HG03442 (cell line): ENCODE measurements around the gene MAEA.
"Not testable (repeated sequence)": the region's sequence is repeated elsewhere in the genome, so short reads cannot be mapped to it uniquely, and the experiment has no call there.

Source experiments
- ATAC-seq: cut with Tn5 transposase; IDR thresholded peaks from one replicate; pipeline ENCODE4 v1.9.1; 2021; ENCODE audit warnings: mild to moderate bottlenecking, moderate library complexity; ENCODE audit not compliant: unreplicated experiment

MAEA gene

DNA sequence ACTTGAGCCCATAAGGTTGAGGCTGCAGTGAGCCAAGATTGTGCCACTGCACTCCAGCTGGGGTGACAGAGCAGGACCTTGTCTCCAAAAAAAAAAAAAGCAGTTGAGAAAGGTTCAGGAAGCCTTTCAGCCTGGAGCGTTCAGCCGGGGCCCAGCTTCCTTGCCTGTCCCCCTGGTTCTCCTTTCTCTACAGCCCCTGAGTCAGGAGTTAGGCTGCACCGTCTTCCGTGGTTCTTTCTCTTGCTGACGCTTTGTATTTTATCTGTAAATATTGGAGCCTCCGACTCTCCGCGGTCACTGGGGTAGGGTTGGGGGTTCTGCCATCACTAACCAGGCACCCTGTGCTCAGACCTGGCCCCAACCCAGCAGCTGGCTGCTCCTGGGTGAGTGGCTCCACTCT lies 43.6 kb downstream of the MAEA start:
- no peak for ATAC-seq

DNA sequence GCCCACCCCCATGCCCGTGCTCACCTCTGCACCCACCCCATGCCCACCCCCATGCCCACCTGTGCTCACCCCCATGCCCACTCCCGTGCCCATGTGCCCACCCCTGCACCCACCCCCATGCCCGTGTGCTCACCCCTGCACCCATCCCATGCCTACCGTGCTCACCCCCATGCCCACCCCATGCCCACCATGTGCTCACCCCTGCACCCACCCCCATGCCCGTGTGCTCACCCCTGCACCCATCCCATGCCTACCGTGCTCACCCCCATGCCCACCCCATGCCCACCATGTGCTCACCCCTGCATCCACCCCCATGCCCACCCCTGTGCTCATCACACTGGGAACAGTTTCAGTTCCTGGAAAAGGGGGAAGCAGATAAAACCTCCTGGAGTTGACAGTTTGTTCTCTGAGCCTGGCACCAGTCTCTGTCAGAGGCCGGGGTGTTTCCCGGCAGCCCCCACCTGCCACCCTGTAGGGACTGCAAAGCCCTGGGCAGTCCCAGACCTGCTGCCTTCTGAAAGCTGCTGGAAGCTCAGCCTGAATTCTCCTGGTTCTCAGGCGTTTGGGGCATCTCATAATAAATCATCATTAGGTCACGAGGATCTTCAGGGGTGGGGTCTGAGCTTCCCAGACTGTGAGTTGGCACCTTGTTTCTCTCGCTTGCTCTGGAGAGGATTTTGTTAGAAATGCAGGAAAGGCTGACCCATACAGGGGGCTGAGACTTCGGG lies 44.3 kb downstream of the MAEA start:
- not testable (repeated sequence) for ATAC-seq

DNA sequence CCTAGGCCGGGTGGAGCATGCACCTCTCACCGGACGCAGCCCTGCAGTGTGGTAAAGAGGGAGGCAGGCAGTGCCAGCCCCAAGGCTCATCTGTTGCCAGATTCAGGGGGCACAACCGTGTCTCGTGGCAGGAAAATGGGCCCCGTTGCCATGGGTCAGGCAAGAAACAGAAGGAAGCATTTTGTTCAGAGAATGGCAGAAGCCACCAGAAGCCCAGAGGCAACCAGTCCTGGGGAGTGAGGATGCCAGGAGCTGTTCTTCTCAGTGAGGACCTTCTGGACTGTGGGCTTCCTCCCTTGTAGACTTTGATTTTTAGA lies 44.8 kb downstream of the MAEA start:
- ATAC-seq: no peak

DNA sequence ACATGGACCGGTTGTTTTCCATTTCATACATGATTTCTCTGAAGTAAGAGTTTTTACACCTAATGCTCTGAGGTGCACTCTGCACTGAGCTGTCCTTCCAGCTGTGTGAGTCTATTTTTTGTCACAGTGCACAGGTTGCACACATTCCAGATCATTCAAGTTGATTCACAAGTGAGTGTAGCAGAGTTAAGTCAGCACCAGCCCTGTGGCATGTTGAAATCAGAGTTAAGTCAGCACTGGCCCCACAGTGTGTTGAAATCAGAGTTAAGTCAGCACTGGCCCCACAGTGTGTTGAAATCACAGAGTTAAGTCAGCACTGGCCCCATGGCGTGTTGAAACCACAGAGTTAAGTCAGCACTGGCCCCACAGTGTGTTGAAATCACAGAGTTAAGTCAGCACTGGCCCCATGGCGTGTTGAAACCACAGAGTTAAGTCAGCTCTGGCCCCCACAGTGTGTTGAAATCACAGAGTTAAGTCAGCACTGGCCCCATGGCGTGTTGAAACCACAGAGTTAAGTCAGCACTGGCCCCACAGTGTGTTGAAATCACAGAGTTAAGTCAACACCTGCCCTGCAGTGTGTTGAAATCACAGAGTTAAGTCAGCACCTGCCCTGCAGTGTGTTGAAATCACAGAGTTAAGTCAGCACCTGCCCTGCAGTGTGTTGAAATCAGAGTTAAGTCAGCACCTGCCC lies 45.6 kb downstream of the MAEA start:
- not testable (repeated sequence) for ATAC-seq

DNA sequence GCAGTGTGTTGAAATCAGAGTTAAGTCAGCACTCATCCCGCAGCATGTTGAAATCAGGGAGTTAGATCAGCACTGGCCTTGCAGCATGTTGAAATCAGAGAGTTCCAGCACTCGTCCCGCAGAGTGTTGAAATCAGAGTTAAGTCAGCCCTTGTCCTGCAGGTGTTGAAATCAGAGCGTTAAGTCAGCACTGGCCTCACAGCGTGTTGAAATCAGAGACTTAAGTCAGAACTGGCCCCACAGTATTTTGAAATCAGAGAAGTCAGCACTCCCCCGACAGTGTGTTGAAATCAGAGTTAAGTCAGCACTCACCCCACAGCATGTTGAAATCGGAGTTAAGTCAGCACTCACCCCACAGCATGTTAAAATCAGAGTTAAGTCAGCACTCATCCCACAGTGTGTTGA lies 46.4 kb downstream of the MAEA start:
- no peak for ATAC-seq

DNA sequence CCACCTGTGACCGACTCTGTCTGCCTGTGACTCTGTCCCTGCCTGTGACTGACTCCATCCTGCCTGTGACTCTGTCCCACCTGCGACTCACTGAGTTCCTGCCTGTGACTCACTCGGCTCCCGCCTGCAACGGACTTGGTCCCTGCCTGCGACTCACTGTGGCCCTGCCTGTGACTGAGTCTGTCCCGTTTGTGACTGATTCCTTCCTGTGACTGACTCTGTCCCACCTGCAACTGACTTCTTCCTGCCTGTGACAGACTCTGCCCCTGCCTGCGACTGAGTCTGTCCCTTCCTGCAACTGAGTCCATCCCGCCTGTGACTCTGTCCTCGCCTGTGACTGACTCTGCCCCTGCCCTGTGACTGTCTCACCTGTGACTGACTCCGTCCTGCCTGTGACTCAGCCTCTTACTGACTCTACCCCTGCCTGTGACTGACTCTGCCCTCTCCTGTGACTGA lies 47.7 kb downstream of the MAEA start:
- no peak for ATAC-seq

DNA sequence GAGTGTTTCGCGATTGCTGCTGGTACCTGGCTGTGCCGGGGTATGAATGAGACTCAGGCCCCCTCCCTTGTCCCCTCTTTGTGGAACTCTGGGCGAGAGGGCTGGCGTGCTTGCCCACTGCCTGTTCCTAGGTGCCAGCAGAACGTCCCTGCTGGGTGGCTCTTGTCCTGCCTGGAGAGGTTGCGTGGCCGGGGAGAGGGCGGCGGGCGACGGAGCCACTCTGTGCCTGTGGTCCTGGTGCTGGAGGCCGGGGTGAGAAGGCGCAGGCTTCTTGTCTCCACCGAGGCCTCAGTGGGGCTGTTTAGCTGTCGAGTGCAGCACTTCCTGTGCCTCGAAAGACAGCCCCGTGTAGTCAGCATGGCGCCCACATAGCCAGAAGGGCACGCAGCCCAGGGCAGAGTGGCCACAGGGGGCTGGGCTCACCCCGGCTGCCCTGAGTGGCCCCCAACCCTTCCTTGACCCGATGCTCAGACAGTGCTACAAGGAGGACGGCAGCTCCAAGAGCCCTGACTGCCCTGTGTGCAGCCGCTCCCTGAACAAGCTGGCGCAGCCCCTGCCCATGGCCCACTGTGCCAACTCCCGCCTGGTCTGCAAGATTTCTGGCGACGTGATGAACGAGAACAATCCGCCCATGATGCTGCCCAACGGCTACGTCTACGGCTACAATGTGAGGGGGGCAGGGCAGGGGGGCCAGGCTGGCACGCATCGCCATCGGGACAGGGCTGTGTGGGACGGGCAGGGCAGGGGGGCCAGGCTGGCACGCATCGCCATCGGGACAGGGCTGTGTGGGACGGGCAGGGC lies 48.5 kb downstream of the MAEA start:
- no peak for ATAC-seq

DNA sequence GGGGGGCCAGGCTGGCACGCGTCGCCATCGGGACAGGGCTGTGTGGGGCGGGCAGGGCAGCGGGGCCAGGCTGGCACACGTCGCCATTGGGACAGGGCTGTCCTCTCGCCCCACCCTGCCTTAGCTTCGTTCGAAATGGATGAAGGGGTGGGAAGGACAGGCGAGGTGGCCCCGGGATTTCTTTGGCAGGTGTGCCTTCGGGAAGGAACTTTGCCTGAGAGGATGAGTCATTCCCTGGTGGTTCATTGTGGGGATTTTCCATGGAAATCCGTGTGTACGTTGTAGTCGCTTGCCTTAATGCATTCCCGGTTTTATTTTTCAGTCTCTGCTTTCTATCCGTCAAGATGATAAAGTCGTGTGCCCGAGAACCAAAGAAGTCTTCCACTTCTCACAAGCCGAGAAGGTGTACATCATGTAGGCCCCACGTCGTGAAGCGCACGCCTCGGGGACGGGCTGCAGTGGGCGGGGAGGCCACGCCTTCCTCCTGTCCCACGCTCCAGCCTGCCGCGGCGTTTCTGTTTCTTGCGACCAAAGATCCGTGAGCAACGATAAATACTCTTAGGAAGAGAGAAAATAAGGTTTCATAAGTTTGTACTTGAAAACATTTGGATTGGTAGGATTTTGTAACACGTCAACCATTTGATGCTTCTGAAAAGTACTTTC lies 49.2 kb downstream of the MAEA start:
- ATAC-seq: no peak

DNA sequence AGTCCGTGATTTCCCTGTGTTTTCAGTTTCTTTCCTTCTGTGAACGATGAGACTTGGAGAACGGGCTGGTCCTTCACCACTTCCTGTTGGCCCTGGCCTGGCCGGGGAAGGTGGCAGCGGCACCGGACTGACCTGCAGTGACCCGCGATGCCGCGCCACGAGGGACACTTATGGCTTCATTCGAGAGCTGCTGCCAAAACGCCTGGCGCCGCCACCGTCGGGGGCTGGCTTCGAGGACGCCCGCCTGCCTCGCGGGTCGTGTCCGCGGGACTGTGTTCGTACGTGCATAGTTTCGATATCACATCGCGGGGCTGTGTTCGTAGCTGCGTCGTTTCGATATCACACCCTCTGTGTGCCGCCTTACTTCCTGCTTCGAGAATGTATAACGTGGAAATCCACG lies 49.8 kb downstream of the MAEA start:
- ATAC-seq: no peak

DNA sequence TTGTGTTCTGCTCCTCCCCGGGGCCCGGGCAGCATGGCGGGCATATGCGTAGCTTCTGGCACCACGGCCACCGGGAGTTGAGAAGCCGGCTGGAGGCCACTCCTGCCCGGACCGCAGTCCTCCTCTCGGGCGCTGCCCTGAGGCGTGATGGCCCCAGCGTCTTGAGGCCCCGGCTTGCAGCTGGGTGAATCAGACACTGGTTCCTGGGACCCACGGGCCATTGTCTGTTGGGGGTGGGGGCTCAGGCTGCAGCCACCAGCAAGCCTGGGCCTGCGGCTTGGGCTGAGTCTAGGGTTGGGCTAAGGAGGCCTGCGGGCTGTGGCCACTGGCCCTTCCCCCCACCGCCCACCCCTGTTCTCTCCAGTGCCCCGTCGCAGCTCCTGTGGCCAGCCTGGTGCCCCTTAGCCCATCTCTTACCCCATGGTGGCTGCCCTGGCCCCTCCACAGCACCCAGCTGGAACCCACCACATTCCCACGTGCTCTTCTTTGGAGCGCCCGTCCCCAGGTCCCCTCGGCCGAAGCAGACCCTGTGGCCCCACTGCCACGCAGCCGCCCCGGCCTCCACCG lies 50.6 kb downstream of the MAEA start:
- no peak for ATAC-seq

DNA sequence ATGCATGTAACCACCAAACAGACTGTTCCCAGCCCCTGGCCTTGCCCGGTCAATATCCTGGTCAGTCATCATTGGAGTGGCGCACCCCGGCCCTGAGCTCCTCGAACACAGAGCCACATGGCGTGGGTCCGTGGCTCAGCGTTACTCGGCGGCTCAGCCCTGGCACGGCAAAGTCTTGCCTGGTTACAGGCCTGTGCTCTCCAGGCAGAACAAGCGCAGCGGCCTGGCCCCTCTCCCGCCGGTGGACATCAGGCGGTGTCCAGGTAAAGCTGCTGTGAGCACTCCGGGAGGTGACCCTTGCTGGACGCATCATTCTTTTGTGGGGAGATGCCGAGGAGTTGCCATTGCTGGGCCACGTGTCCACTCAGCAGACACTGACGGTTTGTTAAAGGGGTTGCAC lies 51.2 kb downstream of the MAEA start:
- no peak for ATAC-seq

DNA sequence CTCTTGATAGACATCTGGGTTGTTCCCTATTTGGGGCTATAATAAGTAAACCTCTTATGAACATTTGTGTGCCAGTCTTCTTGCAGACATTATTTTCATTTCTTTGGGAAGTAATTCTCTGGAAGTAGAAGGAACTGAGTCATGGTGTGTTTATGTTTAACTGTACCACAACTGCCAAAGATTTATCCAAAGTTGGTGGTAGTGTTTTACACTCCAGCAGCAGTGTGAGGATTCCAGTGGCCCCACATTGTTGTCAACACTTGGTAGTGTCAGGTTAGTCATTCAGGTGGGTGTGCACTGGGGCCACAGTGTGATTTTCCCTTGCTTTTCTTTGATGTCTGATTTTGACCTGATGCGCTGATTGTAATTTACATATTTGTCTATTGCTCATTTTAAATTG lies 52.3 kb downstream of the MAEA start:
- no peak for ATAC-seq

DNA sequence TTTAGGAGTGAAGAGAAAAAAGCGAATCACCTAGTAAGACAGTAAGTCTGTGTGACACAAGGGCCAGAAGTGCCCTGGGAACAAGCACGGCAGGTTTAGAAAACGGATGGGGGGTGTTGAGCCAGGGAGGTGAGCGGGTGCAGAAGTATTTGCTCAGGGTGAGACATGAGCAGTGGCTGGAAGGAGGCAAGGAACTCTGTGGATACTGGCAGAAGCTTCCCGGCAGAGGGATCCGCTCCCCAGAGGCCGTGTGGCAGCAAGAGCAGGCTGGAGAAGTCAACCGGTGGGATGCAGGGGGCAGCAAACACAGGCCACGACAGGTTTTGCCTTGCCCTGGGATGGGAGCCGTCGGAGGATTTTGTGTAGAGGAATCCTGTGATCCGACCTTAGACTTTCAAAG lies 55.0 kb downstream of the MAEA start:
- ATAC-seq: no peak

DNA sequence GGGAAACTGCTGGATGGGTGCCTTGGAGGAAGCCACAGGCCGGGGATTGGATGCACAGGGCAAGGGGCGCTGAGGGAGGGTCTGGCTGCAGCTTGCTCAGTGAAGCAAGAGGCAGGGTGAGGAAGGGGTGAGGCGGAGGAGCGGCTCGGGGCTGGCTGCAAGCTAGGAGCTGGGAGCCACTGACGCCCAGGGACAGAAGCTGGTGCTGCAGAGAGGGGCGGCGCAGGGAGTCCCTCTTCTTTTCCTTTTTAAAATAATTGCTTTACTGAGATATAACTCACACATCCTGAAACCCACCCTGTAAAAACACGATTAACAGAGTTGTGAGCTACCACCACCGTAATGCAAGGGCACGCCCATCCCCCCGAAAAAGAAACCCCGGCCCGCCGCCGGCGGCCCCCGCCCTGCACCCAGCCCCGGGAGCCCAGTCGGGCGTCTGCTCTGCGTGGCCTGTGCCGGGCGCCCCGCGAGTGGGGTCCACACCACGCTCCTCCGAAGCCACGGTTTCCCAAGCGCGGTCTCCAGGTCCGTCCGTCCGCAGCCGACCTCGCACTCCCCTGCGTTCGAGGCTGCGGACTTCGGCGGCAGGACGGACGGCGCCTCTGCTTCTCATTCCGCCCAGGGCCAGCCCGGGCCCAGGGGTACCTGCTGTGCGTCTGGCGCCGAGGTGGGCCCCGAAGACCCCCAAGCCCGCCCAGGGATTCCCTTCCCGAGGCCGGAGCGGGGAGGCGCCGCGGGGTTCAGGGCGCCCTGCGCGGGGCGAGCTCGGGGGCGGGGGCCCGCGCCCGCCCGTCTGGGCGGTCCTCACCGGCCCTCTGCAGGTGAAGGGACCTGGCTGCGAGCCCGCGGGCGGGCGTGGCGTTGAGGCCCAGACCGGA lies 56.5 kb downstream of the MAEA start:
- peak; percentile 22 for ATAC-seq

DNA sequence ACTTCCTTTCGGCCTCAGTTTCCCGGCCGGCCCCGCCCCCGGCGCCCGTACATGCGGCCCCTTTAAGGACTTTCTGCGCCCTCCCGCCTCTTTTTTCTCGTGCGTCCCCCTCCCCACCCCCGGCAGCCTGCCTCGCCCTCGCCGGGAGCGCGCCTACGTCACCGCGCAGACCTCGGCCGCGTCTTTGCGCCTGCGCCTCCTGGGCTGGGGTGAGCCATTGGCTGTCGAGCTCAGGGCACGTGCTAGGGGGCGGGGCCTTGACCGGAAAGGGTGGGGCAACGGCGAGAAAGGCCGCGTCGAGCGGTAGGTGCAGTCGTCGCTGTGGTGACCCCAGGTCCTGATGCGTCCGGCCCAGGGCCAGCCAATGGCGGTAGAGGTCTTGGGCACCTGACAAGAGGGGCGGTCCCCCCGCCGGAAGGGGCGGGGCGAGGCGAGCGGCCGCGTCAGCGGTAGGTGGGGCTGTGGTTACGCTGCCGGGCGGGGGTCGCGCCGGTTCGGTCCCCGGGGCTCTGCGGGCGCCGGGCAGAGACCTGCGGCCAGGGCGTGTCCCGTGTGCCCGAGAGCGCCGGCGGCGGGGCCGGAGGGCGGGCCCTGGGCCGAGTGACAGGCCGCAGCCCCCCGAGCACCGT lies 57.2 kb downstream of the MAEA start, which contains the start of gene UVSSA:
Gene UVSSA, plus strand, starts transcription at position 428 of the 629 bp plus-strand sequence. CDS start 884 bp downstream, outside the sequence.
- peak; percentile 89 for ATAC-seq

DNA sequence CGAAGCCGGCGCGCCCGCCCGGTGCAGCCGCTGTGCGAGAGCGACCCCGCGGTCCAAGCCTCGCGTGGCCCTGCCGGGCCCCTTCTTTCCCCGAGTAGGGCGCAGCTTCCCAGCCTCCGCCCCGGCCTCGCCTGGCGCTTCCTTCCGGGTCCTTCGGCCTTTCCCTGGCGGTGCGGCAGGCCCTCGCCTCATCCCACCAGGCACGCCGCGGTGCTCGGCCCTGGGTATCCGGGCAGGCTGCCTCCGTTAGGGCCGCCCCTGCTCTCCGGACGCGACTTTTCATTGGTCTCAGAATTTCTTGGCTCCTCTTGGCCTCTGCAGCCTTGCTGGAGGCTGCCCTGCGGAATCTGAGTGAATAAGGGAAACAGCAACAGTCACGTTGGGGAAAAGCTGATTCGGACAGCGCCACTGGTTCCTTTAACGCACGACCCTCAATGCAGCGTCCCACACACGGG lies 57.7 kb downstream of the MAEA start:
- ATAC-seq: peak; percentile 20

DNA sequence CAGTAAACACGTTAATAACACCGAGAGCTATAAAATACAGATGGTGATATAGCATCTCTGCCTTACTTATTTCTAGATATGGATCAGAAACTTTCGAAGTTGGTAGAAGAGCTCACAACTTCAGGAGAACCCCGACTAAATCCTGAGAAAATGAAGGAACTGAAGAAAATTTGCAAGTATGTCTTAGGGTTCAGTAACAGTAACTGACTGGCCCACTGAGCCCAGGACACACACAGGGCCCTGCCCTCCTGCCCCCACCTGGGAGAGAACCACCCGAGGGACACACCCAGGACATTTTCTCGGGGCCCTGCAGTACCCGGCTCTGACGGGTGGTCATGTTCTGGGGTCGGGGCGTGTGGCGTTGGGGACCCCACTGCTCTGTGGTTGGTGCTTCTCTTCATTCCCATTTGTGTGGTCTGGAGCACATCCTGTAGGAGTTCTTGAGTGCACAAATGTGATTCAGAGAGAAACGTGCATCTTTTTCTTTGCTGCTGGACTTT lies 58.4 kb downstream of the MAEA start:
- no peak for ATAC-seq

DNA sequence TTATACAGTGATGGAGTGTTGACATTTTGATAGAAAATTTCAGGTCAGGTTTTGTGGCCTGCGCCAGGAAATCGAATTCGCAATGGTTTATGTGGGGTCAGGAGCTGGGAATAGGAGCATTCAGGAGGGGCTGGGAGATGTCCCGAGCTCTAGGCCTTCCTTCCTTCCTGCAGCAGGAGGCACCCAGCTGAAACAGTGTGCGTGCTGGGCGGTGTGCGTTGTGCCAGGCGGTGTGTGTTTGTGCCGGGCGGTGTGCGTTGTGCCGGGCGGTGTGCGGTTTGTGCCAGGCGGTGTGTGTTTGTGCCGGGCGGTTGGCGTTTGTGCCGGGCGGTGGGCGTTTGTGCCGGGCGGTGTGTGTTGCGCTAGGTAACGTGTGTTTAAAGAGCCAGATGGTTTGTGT lies 59.1 kb downstream of the MAEA start:
- ATAC-seq: no peak
